ENCODE measurements around the gene ZSWIM7. TPM values are rescaled to one million over a fixed set of nuclear protein-coding genes. Genes with fewer than 3 reads are reported as not detected.

ZSWIM7 gene
- total RNA-seq, 3 donors from 2014 or later, result 7.2 to 9.7 (median 9.5) TPM

GRCh38 chr17:15957206-15957605 is 42.3 kb downstream of the ZSWIM7 start:
- DNase-seq, result no peak
- H3K9me3 Mint-ChIP-seq, result no peaks in the 10 kb centered on the region
- H3K4me3 Mint-ChIP-seq, result no peak overlapping the region
- no peaks in the 10 kb centered on the region for H3K36me3 Mint-ChIP-seq (ENCODE audit: insufficient read depth)
- peaks cover 30% of the 10 kb centered on the region for H3K4me1 Mint-ChIP-seq (ENCODE audit: low read depth)
- ATAC-seq, result peak; percentile 35 to 60
- H3K27me3 Mint-ChIP-seq (ENCODE audit: low read depth), result peaks cover 11% of the 10 kb centered on the region

- no peaks in the 10 kb centered on the region for H3K9me3 Mint-ChIP-seq
- H3K4me3 Mint-ChIP-seq, result no peak overlapping the region
- peaks cover 30% of the 10 kb centered on the region for H3K4me1 Mint-ChIP-seq (ENCODE audit: low read depth)
- no peak for DNase-seq
- H3K36me3 Mint-ChIP-seq (ENCODE audit: insufficient read depth), result no peaks in the 10 kb centered on the region
- ATAC-seq, result no peak
- peaks cover 11% of the 10 kb centered on the region for H3K27me3 Mint-ChIP-seq (ENCODE audit: low read depth)
These were observed 43.5 kb downstream of the ZSWIM7 start for GRCh38 chr17:15955793-15956541.

GRCh38 chr17:15954222-15954621 is 45.3 kb downstream of the ZSWIM7 start:
- Mint-ChIP-seq H3K9me3 (no peaks in the 10 kb centered on the region), H3K27me3 (ENCODE audit: low read depth) (peaks cover 11% of the 10 kb centered on the region), H3K4me3 (no peak overlapping the region), H3K4me1 (ENCODE audit: low read depth) (peaks cover 23% of the 10 kb centered on the region), H3K36me3 (ENCODE audit: insufficient read depth) (no peaks in the 10 kb centered on the region)
- no peak for ATAC-seq
- no peak for DNase-seq

- ATAC-seq, result no peak
- Mint-ChIP-seq H3K4me3 (no peak overlapping the region), H3K4me1 (ENCODE audit: low read depth) (peaks cover 12% of the 10 kb centered on the region)
These were observed 46.4 kb downstream of the ZSWIM7 start for GRCh38 chr17:15952916-15953790.

GRCh38 chr17:15952048-15952532 is 47.4 kb downstream of the ZSWIM7 start:
- no peak for ATAC-seq

More at GRCh38 chr17:15952916-15953790, 46.4 kb downstream of the ZSWIM7 start:
- H3K27me3 Mint-ChIP-seq (ENCODE audit: low read depth), result peaks cover 11% of the 10 kb centered on the region
- no peaks in the 10 kb centered on the region for H3K9me3 Mint-ChIP-seq
- no peaks in the 10 kb centered on the region for H3K36me3 Mint-ChIP-seq (ENCODE audit: insufficient read depth)
- no peak for DNase-seq

GRCh38 chr17:15951368-15952047 is 48.0 kb downstream of the ZSWIM7 start:
- no peaks in the 10 kb centered on the region for H3K9me3 Mint-ChIP-seq

More at GRCh38 chr17:15952048-15952532, 47.4 kb downstream of the ZSWIM7 start:
- H3K4me1 Mint-ChIP-seq (ENCODE audit: low read depth), result peaks cover 6% of the 10 kb centered on the region
- H3K36me3 Mint-ChIP-seq (ENCODE audit: insufficient read depth), result no peaks in the 10 kb centered on the region
- no peak overlapping the region for H3K4me3 Mint-ChIP-seq
- no peak for DNase-seq
- H3K9me3 Mint-ChIP-seq, result no peaks in the 10 kb centered on the region
- H3K27me3 Mint-ChIP-seq (ENCODE audit: low read depth), result peaks cover 12% of the 10 kb centered on the region

DNA sequence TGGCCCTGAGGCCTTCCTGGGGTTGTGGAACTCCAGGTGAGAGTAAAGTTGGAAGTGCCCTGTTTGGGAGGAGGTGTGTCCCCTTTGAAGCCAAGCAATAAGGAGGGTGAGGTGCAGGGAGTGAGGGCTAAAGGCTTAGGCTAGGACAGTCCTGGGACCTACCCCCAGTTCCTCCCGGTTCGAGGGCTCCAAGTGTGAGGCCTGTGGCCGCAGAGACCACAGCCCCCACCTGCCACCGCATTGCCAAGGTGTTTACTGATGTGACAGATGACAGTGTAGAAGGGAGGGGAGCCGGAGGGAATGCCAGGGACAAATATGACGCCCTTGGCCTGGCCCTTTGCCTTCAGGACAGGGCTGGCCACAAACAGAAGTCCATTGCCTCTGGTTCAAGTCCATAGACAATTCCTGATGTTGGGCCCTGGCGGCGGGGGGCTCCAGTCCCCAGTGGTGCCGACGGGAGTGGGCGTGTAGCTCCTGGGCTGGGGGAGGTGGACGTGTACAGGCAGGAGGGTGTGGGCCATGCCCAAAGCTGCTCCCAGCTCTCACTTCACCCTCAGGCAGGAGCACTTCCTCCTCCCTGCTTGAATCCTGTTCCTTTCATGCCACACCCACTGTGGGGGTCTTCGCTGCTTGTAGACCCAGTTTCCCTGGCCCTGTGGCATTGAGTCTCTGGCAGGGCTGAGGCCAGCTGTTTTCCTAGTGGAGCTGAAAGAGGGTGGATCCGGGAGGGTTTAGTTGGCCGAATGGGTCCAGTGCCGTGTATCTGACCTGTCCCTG is 51.3 kb downstream of the ZSWIM7 start:
- ATAC-seq (no peak), DNase-seq (no peak)
- Mint-ChIP-seq H3K4me1 (ENCODE audit: low read depth) (peaks cover 10% of the 10 kb centered on the region), H3K36me3 (ENCODE audit: insufficient read depth) (no peaks in the 10 kb centered on the region), H3K27me3 (ENCODE audit: low read depth) (peaks cover 30% of the 10 kb centered on the region), H3K4me3 (no peak overlapping the region), H3K9me3 (no peaks in the 10 kb centered on the region)

More at GRCh38 chr17:15951368-15952047, 48.0 kb downstream of the ZSWIM7 start:
- Mint-ChIP-seq H3K4me3 (no peak overlapping the region), H3K27me3 (ENCODE audit: low read depth) (peaks cover 13% of the 10 kb centered on the region), H3K36me3 (ENCODE audit: insufficient read depth) (no peaks in the 10 kb centered on the region), H3K4me1 (ENCODE audit: low read depth) (peaks cover 2% of the 10 kb centered on the region)
- ATAC-seq, result no peak
- DNase-seq, result no peak

- Mint-ChIP-seq H3K9me3 (no peaks in the 10 kb centered on the region), H3K4me3 (no peak overlapping the region)
These were observed 52.2 kb downstream of the ZSWIM7 start for GRCh38 chr17:15947271-15947670.

GRCh38 chr17:15946611-15947120 is 52.8 kb downstream of the ZSWIM7 start:
- Mint-ChIP-seq H3K4me1 (ENCODE audit: low read depth) (peaks cover 10% of the 10 kb centered on the region), H3K36me3 (ENCODE audit: insufficient read depth) (no peaks in the 10 kb centered on the region), H3K27me3 (ENCODE audit: low read depth) (peaks cover 37% of the 10 kb centered on the region), H3K4me3 (no peak overlapping the region), H3K9me3 (no peaks in the 10 kb centered on the region)
- no peak for DNase-seq
- ATAC-seq, result no peak

More at GRCh38 chr17:15947271-15947670, 52.2 kb downstream of the ZSWIM7 start:
- DNase-seq, result no peak
- Mint-ChIP-seq H3K4me1 (ENCODE audit: low read depth) (peaks cover 10% of the 10 kb centered on the region), H3K27me3 (ENCODE audit: low read depth) (peaks cover 37% of the 10 kb centered on the region), H3K36me3 (ENCODE audit: insufficient read depth) (no peaks in the 10 kb centered on the region)
- no peak for ATAC-seq

DNA sequence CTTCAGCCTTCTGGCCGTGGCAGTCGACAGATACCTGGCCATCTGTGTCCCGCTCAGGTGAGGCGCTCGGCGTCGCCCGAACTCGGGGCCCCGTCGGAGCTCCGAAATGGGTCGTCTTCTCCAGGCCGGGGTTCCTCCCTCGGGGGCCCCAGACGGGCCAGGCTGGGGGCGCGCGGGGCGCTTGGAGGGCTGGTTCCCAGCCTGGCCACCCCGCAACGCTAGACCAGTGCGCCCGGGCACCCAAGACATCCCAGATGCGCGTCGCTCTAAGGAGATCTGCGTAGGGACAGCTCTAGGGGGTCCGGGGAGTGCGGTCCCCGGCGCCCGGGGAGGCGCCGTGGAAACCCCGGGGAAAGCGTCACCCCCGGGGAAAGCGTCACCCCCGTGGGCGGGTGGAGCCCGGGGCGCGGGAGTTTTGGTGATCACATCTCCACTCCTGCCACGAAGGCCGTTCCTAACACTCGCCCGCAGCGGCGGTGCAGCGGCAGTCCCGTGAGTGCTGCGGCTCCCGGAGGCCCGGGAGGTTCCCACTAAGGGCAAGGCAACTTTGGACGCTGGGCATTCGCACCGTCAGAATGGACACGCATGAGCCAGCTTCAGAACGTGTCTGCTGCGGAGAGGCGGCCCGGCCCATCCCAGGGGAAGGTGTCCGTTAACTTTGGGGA is 53.8 kb downstream of the ZSWIM7 start:
- H3K27me3 Mint-ChIP-seq (ENCODE audit: low read depth), result peaks cover 37% of the 10 kb centered on the region
- no peaks in the 10 kb centered on the region for H3K9me3 Mint-ChIP-seq
- peak overlapping the region; percentile 75 for H3K4me3 Mint-ChIP-seq
- DNase-seq, result peak; percentile 49
- ATAC-seq, result peak; percentile 22 to 25
- no peaks in the 10 kb centered on the region for H3K36me3 Mint-ChIP-seq (ENCODE audit: insufficient read depth)
- H3K4me1 Mint-ChIP-seq (ENCODE audit: low read depth), result peaks cover 10% of the 10 kb centered on the region

GRCh38 chr17:15944759-15945526 is 54.6 kb downstream of the ZSWIM7 start, which contains the start of gene ADORA2B:
ADORA2B (plus strand) TSS chr17:15945130; CDS start chr17:15945249, 119 bp downstream.
- ATAC-seq (peak; percentile 83 to 86), DNase-seq (peak; percentile 33)
- H3K9me3 Mint-ChIP-seq, result no peaks in the 10 kb centered on the region
- H3K36me3 Mint-ChIP-seq (ENCODE audit: insufficient read depth), result no peaks in the 10 kb centered on the region
- peaks cover 37% of the 10 kb centered on the region for H3K27me3 Mint-ChIP-seq (ENCODE audit: low read depth)
- peaks cover 10% of the 10 kb centered on the region for H3K4me1 Mint-ChIP-seq (ENCODE audit: low read depth)
- H3K4me3 Mint-ChIP-seq, result peak within 1 kb of the TSS; percentile 76

DNA sequence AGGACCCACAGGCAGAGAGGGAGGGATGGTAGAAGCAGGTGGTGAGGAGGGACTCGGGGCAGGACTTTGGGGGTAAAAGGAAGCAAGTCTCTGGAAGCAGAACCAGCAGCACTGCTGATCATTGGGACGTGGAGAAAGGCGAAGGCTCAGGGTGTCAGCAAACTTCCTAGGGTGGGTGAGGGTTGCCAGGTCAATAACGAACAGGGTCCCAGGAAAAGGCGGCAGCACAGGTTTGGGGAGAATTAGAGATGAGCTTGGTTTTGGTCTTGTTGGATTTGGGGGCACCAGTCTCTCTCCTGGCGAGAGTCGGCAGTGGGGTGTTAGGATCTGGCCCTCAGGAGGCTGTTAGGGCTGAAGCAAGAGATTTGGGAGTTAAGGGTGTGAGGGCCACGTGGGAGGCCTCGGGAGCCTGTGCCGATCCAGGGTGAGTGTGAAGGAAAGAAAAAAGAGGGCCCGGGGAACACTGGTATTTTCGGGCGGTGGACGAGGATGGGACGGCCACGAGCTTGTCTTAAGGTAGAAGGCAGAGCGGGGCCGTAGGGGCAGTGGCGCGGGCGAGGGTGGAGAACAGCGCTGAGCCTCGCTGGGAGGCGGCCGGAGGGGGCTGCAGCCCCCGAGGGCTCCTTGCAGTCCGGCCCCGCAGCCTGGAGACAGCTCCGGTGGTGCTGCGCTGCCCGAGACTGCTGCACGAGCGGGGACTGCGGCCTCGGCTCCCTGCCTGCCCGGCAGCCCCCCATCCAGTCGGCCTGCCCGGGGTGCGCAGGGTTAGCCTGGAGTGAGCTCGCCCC is 55.3 kb downstream of the ZSWIM7 start:
- Mint-ChIP-seq H3K36me3 (ENCODE audit: insufficient read depth) (no peaks in the 10 kb centered on the region), H3K4me1 (ENCODE audit: low read depth) (peaks cover 10% of the 10 kb centered on the region), H3K4me3 (peak overlapping the region; percentile 76), H3K27me3 (ENCODE audit: low read depth) (peaks cover 37% of the 10 kb centered on the region), H3K9me3 (no peaks in the 10 kb centered on the region)
- ATAC-seq (peak in 1 of 2 donors; percentile 42), DNase-seq (no peak)
